ENCODE data around the gene SORCS2.

SORCS2 gene

DNA sequence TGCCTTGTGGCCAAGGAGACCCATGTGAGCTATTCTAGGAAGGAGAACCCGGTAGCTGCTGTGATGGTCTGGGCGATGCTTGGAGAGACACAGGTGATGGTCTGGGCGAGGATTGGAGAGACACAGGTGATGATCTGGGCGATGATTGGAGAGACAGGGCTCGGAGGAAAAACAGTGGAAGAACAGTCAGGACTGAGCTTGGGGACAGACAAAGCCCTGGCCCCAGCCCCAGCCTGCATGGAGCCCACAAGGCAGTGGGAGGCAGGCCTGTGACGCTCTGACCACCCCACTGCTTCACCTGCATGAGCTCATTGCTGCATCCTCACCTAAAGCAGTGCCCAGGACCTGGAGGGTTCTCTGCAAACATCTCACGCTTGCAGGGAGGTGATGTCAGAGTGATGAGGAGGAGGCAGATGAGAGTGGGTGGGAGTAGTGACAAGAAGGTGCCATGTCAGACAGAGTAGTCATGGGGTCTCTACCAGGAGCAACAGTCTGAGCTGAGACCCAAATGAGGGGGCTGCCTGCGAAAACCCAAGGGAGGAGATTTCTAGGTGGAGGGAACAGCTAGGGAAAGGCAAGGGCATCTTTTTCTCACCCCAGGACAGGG lies 278.3 kb downstream of the SORCS2 start:
- DNase-seq (ENCODE audit: low spot score) = no peak
- TF ChIP-seq, protein P1, sequence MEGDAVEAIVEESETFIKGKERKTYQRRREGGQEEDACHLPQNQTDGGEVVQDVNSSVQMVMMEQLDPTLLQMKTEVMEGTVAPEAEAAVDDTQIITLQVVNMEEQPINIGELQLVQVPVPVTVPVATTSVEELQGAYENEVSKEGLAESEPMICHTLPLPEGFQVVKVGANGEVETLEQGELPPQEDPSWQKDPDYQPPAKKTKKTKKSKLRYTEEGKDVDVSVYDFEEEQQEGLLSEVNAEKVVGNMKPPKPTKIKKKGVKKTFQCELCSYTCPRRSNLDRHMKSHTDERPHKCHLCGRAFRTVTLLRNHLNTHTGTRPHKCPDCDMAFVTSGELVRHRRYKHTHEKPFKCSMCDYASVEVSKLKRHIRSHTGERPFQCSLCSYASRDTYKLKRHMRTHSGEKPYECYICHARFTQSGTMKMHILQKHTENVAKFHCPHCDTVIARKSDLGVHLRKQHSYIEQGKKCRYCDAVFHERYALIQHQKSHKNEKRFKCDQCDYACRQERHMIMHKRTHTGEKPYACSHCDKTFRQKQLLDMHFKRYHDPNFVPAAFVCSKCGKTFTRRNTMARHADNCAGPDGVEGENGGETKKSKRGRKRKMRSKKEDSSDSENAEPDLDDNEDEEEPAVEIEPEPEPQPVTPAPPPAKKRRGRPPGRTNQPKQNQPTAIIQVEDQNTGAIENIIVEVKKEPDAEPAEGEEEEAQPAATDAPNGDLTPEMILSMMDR (IDR thresholded peaks at IDR 0.05; ENCODE audit: borderline replicate concordance, control extremely low read depth, extremely low read depth, insufficient read depth, missing control alignments) = no peak
- in situ Hi-C loops (cut with MboI; ENCODE audit: low sequenced_read_pairs, unreplicated experiment) = no loop called here

DNA sequence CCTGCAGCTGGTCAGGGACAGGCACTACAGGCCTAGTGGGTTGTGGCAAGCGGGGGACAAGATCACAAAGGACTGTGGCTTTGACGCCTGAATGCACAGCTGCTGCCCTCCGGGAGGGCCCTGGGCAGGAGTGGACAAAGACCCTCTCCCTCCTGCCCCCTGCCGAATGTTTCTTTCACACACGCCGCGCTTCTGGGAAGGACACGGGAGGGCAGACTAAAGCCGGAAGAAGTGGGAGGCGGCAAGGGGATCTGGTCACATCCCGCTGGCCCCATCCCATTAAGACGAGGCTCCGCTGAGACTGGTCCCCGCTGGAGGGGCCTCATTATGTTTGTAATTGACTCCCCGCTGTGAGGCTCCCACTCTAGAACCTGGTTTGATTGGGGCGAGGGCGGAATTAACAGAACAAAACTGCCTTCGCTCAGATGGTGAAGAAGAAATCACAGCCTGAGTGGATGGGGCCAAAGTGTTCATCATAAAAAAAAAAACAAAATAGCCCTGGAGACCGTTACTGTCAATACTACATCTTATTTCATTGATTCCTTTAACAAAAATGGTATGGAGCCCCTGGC lies 280.2 kb downstream of the SORCS2 start:
- DNase-seq (ENCODE audit: low spot score) = no peak
- TF ChIP-seq, protein P1 (IDR thresholded peaks at IDR 0.05; ENCODE audit: borderline replicate concordance, control extremely low read depth, extremely low read depth, insufficient read depth, missing control alignments) = no peak
- in situ Hi-C loops (cut with MboI; ENCODE audit: low sequenced_read_pairs, unreplicated experiment) = no loop called here

DNA sequence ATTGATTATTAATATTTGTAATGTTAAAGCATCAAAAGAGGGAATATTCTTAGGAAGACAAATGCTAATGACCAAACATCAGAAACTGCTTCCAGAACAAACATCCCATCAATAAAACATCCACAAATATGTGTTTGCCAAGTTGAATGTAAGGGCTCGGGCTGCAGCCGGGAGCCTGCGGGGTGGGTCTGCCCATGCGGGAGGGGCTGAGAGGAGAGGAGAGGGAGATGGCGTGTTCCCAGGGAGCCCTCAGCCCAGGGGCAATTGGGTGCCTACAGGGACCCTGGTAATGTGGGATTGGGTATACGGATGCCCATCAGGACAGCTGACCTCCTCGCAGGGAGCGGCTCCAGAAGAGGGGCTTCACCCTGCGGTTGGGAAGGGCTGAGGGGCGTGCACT lies 280.7 kb downstream of the SORCS2 start:
- DNase-seq (ENCODE audit: low spot score) = no peak
- in situ Hi-C loops (cut with MboI; ENCODE audit: low sequenced_read_pairs, unreplicated experiment) = no loop called here
- TF ChIP-seq, protein P1 (IDR thresholded peaks at IDR 0.05; ENCODE audit: borderline replicate concordance, control extremely low read depth, extremely low read depth, insufficient read depth, missing control alignments) = no peak

DNA sequence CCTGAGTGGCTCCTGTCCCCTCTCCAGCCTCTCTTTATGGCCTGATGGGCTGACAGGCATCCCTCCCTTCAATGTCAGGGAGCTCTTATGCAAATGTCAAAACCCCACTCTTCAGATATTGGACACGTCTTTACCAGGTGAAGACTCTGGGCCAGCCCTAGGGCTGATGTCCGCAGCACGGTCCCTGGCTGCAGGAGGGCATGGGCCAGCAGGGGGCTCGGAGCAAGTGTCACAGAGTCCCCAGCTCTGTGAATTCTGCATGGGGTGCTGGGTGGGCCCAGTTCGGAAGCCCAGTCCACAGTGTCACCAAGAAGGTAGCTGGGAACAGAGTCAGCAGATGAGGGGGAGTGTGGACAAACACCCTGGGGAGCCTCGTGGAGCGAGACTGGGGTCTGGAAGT lies 282.0 kb downstream of the SORCS2 start:
- DNase-seq (ENCODE audit: low spot score) = no peak
- in situ Hi-C loops (cut with MboI; ENCODE audit: low sequenced_read_pairs, unreplicated experiment) = no loop called here
- TF ChIP-seq, protein P1 (IDR thresholded peaks at IDR 0.05; ENCODE audit: borderline replicate concordance, control extremely low read depth, extremely low read depth, insufficient read depth, missing control alignments) = no peak

DNA sequence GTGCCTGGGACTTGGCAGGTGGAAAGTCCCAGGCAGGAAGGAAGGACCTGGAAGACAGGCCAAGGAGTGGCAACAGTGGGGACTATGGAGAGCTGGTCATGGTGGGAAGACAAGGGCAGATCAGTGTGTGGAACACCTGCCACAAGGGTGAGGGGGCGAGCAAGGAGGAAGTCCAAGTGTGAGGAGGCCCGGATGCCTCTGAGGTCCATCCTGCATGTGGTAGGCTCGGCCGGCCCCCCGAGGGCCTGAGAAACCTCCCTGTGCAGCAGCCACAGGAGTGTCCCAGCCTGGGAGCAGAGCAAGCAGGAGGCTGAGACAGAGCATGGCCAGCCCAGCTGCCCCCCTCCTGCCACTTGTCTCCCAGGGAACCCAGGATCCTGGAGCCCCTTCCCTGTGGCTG lies 282.9 kb downstream of the SORCS2 start:
- TF ChIP-seq, protein P1 (IDR thresholded peaks at IDR 0.05; ENCODE audit: borderline replicate concordance, control extremely low read depth, extremely low read depth, insufficient read depth, missing control alignments) = no peak
- in situ Hi-C loops (cut with MboI; ENCODE audit: low sequenced_read_pairs, unreplicated experiment) = no loop called here
- DNase-seq (ENCODE audit: low spot score) = no peak

DNA sequence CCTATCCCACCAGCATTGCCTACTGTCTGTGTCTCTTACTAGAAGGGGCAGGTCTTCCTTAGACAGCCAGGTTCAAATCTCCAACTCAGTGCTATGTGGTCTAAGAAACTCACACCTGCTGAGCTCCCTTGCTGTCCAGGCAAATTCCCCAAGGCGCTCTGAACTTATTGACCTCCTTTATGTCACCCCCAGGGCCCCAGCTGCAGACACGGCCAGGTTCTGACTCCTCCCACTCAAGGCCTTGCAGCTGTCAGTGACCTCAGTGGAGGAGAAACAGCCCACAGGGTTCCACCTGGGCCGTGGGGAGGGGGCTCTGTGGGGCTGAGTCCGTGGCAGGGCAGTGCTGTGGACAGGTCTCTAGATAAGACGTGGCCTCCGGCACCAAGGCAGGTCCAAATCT lies 284.5 kb downstream of the SORCS2 start:
- TF ChIP-seq, protein P1 (IDR thresholded peaks at IDR 0.05; ENCODE audit: borderline replicate concordance, control extremely low read depth, extremely low read depth, insufficient read depth, missing control alignments) = no peak
- in situ Hi-C loops (cut with MboI; ENCODE audit: low sequenced_read_pairs, unreplicated experiment) = no loop called here
- no peak for DNase-seq (ENCODE audit: low spot score)

Data from GM13976 (cell line).